Measurements from ENCODE around the gene MACROD1.

- TF ChIP-seq CTCF (IDR thresholded peaks at IDR 0.05) (no peak), ZFX (IDR thresholded peaks at IDR 0.05; ENCODE audit: borderline replicate concordance) (no peak)
These were observed 8.1 kb downstream of the MACROD1 start for GRCh38 chr11:64157631-64158394.
